ENCODE measurements around the gene MED13L.
A peak's percentile ranks its signal among the peaks of the same experiment; 100 is the strongest.

Gene MED13L

GRCh38 chr12:116261525-116262100, 15.9 kb downstream of the MED13L start:
- no peak overlapping the region for H3K4me3 ChIP-seq (ENCODE audit: low read depth, low read length)
- no peak for DNase-seq (ENCODE audit: low read depth)
- no peak for TF ChIP-seq CTCF (conservative IDR thresholded peaks at IDR 0.05; ENCODE audit: low read depth, low read length)

- DNase-seq (ENCODE audit: low read depth) = no peak
- no peak overlapping the region for H3K4me3 ChIP-seq (ENCODE audit: low read depth, low read length)
- no peak for TF ChIP-seq CTCF (conservative IDR thresholded peaks at IDR 0.05; ENCODE audit: low read depth, low read length)
Measured at GRCh38 chr12:116259800-116260577, 17.5 kb downstream of the MED13L start.

- no peak overlapping the region for H3K4me3 ChIP-seq (ENCODE audit: low read depth, low read length)
- no peak for TF ChIP-seq CTCF (conservative IDR thresholded peaks at IDR 0.05; ENCODE audit: low read depth, low read length)
- DNase-seq (ENCODE audit: low read depth) = no peak
Measured at GRCh38 chr12:116257826-116258225, 19.7 kb downstream of the MED13L start.

GRCh38 chr12:116257215-116257614, 20.3 kb downstream of the MED13L start:
- no peak for TF ChIP-seq CTCF (conservative IDR thresholded peaks at IDR 0.05; ENCODE audit: low read depth, low read length)
- DNase-seq (ENCODE audit: low read depth) = peak; percentile 51
- H3K4me3 ChIP-seq (ENCODE audit: low read depth, low read length) = no peak overlapping the region

- H3K4me3 ChIP-seq (ENCODE audit: low read depth, low read length) = no peak overlapping the region
- no peak for DNase-seq (ENCODE audit: low read depth)
- no peak for TF ChIP-seq CTCF (conservative IDR thresholded peaks at IDR 0.05; ENCODE audit: low read depth, low read length)
Measured at GRCh38 chr12:116249938-116250337, 27.6 kb downstream of the MED13L start.

- no peak for DNase-seq (ENCODE audit: low read depth)
- no peak for TF ChIP-seq CTCF (conservative IDR thresholded peaks at IDR 0.05; ENCODE audit: low read depth, low read length)
Measured at GRCh38 chr12:116248930-116249329, 28.6 kb downstream of the MED13L start.

GRCh38 chr12:116248433-116248832, 29.1 kb downstream of the MED13L start:
- DNase-seq (ENCODE audit: low read depth) = no peak
- H3K4me3 ChIP-seq (ENCODE audit: low read depth, low read length) = no peak overlapping the region
- TF ChIP-seq CTCF (conservative IDR thresholded peaks at IDR 0.05; ENCODE audit: low read depth, low read length) = no peak

More at GRCh38 chr12:116248930-116249329, 28.6 kb downstream of the MED13L start:
- no peak overlapping the region for H3K4me3 ChIP-seq (ENCODE audit: low read depth, low read length)

Data from choroid plexus epithelial cell (primary cell).